HepG2 (cell line): ENCODE results near the gene OAF. TPM values are rescaled to one million over a fixed set of nuclear protein-coding genes. Genes with fewer than 3 reads are reported as not detected.

Source experiments
- ATAC-seq: fragments of 200-7000 bp; cut with Tn5 transposase; 3 replicates; pipeline ENCODE4 v1.9.1; 2020; ENCODE audit warnings: mild to moderate bottlenecking, moderate library complexity
- BruUV-seq: library from RNA; stranded (reverse); fragments of 400-500 nt; replicated peaks from 2 replicates; lab custom pipeline; 2021; lab: Mats Ljungman, UMichigan
- CTCF ChIA-PET: fragments of 300-600 bp; formaldehyde crosslinking; extraction: SDS; loops from one replicate; lab custom pipeline; 2021; ENCODE audit warnings: low total read pairs, inconsistent platforms, low intra/inter-chr PET ratio; lab: Yijun Ruan, JAX
- POLR2A ChIA-PET: fragments of 350-600 bp; sonication (Branson Sonifier 250); formaldehyde crosslinking; loops from one replicate; lab custom pipeline; 2020; ENCODE audit warnings: antibody characterized with exemption, inconsistent platforms; lab: Yijun Ruan, JAX
- DNase-seq: peaks from one replicate; pipeline ENCODE4 v3.0.0-alpha.2; 2015; ENCODE audit warnings: low spot score
- FAIRE-seq: peaks from 3 replicates; lab custom pipeline; 2011; peaks lifted over from hg19 to GRCh38; lab: Jason Lieb, UNC
- H2AFZ ChIP-seq: one replicate; pipeline ENCODE4 v1.6.1; 2011; ENCODE audit warnings: low read length, inconsistent platforms
- H3K27ac ChIP-seq: fragments of 300-600 bp; 3 replicates; pipeline ENCODE4 v1.8.0; 2011; ENCODE audit warnings: mixed run types, mild to moderate bottlenecking, mixed read lengths, low read length, inconsistent platforms; ENCODE audit not compliant: insufficient read depth; ENCODE audit errors: extremely low read length
- H3K27me3 ChIP-seq, 2 experiments: fragments of 200-600 bp in 1 of 2; 2 replicates in 1 of 2; 3 replicates in 1 of 2; pipeline versions ENCODE4 v1.6.0 to v1.8.0; 2011; ENCODE audit warnings: low read length in 2 of 2, mild to moderate bottlenecking in 2 of 2, moderate library complexity in 2 of 2, inconsistent platforms in 1 of 2; ENCODE audit not compliant: insufficient read depth in 2 of 2, control insufficient read depth in 1 of 2
- H3K36me3 ChIP-seq, 2 experiments: fragments of 200-600 bp in 1 of 2; replicated peaks in 1 of 2; 2 replicates in 1 of 2; 3 replicates in 1 of 2; pipeline versions ENCODE4 v1.5.1 to v1.8.0; 2011; ENCODE audit warnings: low read length in 2 of 2, inconsistent platforms in 1 of 2; ENCODE audit not compliant: insufficient read depth in 2 of 2, control insufficient read depth in 1 of 2
- H3K4me1 ChIP-seq: 2 replicates; pipeline ENCODE4 v1.5.1; 2012; ENCODE audit warnings: low read length, inconsistent platforms; ENCODE audit not compliant: insufficient read depth
- H3K4me2 ChIP-seq: 2 replicates; pipeline ENCODE4 v1.6.0; 2011; ENCODE audit warnings: low read depth, low read length, inconsistent platforms
- H3K4me3 ChIP-seq, 3 experiments: fragments of 200-600 bp in 1 of 3; sonication (generic), shearing (Covaris generic) in 1 of 3; replicated peaks in 1 of 3; 2 replicates each; pipeline ENCODE4 v1.5.1; 2011 to 2016; ENCODE audit warnings: low read length in 3 of 3, inconsistent platforms in 2 of 3, low read depth in 2 of 3, mild to moderate bottlenecking in 2 of 3, control low read depth in 1 of 3, mixed read lengths in 1 of 3; ENCODE audit not compliant: insufficient read depth in 1 of 3
- H3K79me2 ChIP-seq: one replicate; pipeline ENCODE4 v1.6.1; 2011; ENCODE audit warnings: low read length, inconsistent platforms; ENCODE audit not compliant: insufficient read depth
- H3K9ac ChIP-seq: 2 replicates; pipeline ENCODE4 v1.6.0; 2011; ENCODE audit warnings: mild to moderate bottlenecking, low read depth, low read length, inconsistent platforms; ENCODE audit not compliant: insufficient read depth
- H3K9me3 ChIP-seq: 2 replicates; pipeline ENCODE4 v1.5.1; 2012; ENCODE audit warnings: mild to moderate bottlenecking, low read length
- H4K20me1 ChIP-seq: 2 replicates; pipeline ENCODE4 v1.6.0; 2011; ENCODE audit warnings: inconsistent platforms, mild to moderate bottlenecking, low read length, moderate library complexity; ENCODE audit not compliant: insufficient read depth
- ATM ChIP-seq: fragments of 450-650 bp; IDR thresholded peaks from 2 replicates; pipeline ENCODE4 v1.7.1; 2017; ENCODE audit warnings: mild to moderate bottlenecking, borderline replicate concordance
- CREB3 ChIP-seq: sonication (generic); formaldehyde crosslinking; IDR thresholded peaks from 2 replicates; pipeline ENCODE4 v1.5.0; 2020; ENCODE audit warnings: missing genetic modification reagents
- HDAC1 ChIP-seq: sonication (generic); formaldehyde crosslinking; IDR thresholded peaks from 2 replicates; pipeline ENCODE4 v1.5.1; 2020; ENCODE audit warnings: mild to moderate bottlenecking, missing genetic modification reagents
- IRF9 ChIP-seq: sonication (generic); formaldehyde crosslinking; IDR thresholded peaks from 2 replicates; pipeline ENCODE4 v1.8.0; 2022; ENCODE audit warnings: missing genetic modification reagents, mild to moderate bottlenecking, borderline replicate concordance
- JDP2 ChIP-seq: sonication (generic); formaldehyde crosslinking; IDR thresholded peaks from 2 replicates; pipeline ENCODE4 v1.8.1; 2022; ENCODE audit warnings: missing genetic modification reagents, borderline replicate concordance
- KAT8 ChIP-seq: IDR thresholded peaks from 2 replicates; pipeline ENCODE4 v1.6.1; 2016; ENCODE audit warnings: missing genetic modification reagents, missing compliant biosample characterization
- MEF2D ChIP-seq: sonication (generic); formaldehyde crosslinking; IDR thresholded peaks from 2 replicates; pipeline ENCODE4 v1.5.1; 2020; ENCODE audit warnings: mild to moderate bottlenecking, missing genetic modification reagents
- POLR2G ChIP-seq: fragments of 200-400 bp; formaldehyde crosslinking; IDR thresholded peaks from 2 replicates; pipeline ENCODE4 v1.6.1; 2018; ENCODE audit warnings: mild to moderate bottlenecking, low read depth, low read length, moderate library complexity
- PRDM15 ChIP-seq: sonication (generic); formaldehyde crosslinking; IDR thresholded peaks from 2 replicates; pipeline ENCODE4 v1.4.0; 2020; ENCODE audit warnings: missing genetic modification reagents
- SNAPC2 ChIP-seq: sonication (generic); formaldehyde crosslinking; IDR thresholded peaks from 2 replicates; pipeline ENCODE4 v1.8.1; 2022; ENCODE audit warnings: mild to moderate bottlenecking, missing genetic modification reagents
- ZFY ChIP-seq: sonication (generic); formaldehyde crosslinking; IDR thresholded peaks from 2 replicates; pipeline ENCODE4 v1.4.0; 2020; ENCODE audit warnings: missing genetic modification reagents
- ZNF121 ChIP-seq: sonication (generic); formaldehyde crosslinking; IDR thresholded peaks from 2 replicates; pipeline ENCODE4 v1.5.0; 2020; ENCODE audit warnings: mild to moderate bottlenecking, missing genetic modification reagents
- ZNF143 ChIP-seq: sonication (generic); formaldehyde crosslinking; IDR thresholded peaks from 2 replicates; pipeline ENCODE4 v1.4.0; 2020; ENCODE audit warnings: missing genetic modification reagents
- ZNF513 ChIP-seq: sonication (generic); formaldehyde crosslinking; conservative IDR thresholded peaks from 2 replicates; pipeline ENCODE4 v1.5.0; 2020; ENCODE audit warnings: missing genetic modification reagents
- ZNF589 ChIP-seq: sonication (generic); formaldehyde crosslinking; conservative IDR thresholded peaks from 2 replicates; pipeline ENCODE4 v1.8.0; 2022; ENCODE audit warnings: mild to moderate bottlenecking, moderate library complexity, missing genetic modification reagents
- WGBS: methylation state at CpG from one replicate; pipeline ENCODE4 v1.1.6; 2017; ENCODE audit warnings: low lambda C conversion rate; 5-methylcytosine and 5-hydroxymethylcytosine counted together
- in situ Hi-C: cut with HindIII; loops from 2 replicates; pipeline ENCODE4 v1.10.0; 2017; ENCODE audit warnings: low pct_unique_long_range_greater_than_20kb; ENCODE audit not compliant: extremely low pct_ligation_motif_present
- intact Hi-C: fragments of 100-400 bp; cut with micrococcal nuclease; formaldehyde crosslinking; loops from one replicate; pipeline ENCODE4 v1.10.0; 2022; ENCODE audit not compliant: unreplicated experiment
- polyA plus RNA-seq, 8 experiments: library from polyadenylated mRNA; depleted of rRNA in 3 of 8; stranded (reverse) in 7 of 8; unstranded in 1 of 8; fragments of >200 nt; fragmentation: Illumina TruSeq in 4 of 8; extraction: Trizol in 4 of 8; gene quantifications; 2 replicates each; pipeline versions ENCODE4 v1.2.1 to v1.2.3, GENCODE V29; 2011 to 2016; ENCODE audit warnings: low read depth in 4 of 8, missing spikeins in 1 of 8, mixed read lengths in 1 of 8; ENCODE audit not compliant: insufficient read depth in 1 of 8
- total RNA-seq, 5 experiments: library from RNA; depleted of rRNA; stranded (reverse); fragments of >200 nt; fragmentation: Illumina TruSeq; extraction: Trizol; gene quantifications; 2 replicates each; pipeline ENCODE4 v1.2.3, GENCODE V29; 2016; ENCODE audit warnings: low read depth in 1 of 5

The OAF gene
- total and polyA plus RNA-seq, 2 of the 13 experiments (the other 11 are each of a cell fraction or from before 2014, with no cell fraction given): 63.7 to 94.6 TPM

GRCh38 chr11:120196826-120197225 is 14.0 kb upstream of the OAF start (continued):
- no peak for TF ChIP-seq ZNF513 (CRISPR knock-in tag)

- TF ChIP-seq JDP2 (no peak), ATM (no peak), IRF9 (CRISPR knock-in tag) (no peak), POLR2G (peak; percentile 51; the same call in 1 of the 2 replicates), HDAC1 (0 out of 2 replicates have a peak, but pooled peaks have one; percentile 12), KAT8 (CRISPR knock-in tag) (no peak), MEF2D (CRISPR knock-in tag) (0 out of 2 replicates have a peak, but pooled peaks have one; percentile 27), SNAPC2 (CRISPR knock-in tag) (0 out of 2 replicates have a peak, but pooled peaks have one; percentile 9), ZNF589 (CRISPR knock-in tag) (no peak), PRDM15 (peak; percentile 23; the same call in 1 of the 2 replicates), ZNF143 (no peak), ZNF121 (CRISPR knock-in tag) (no peak), CREB3 (no peak), ZFY (CRISPR knock-in tag) (no peak)
- TF ChIP-seq, all 625 proteins: peak for 5
- CTCF ChIA-PET: no interaction called here
- Histone ChIP-seq H3K4me3 (peak overlapping the region; percentile 28 to 58 (median 34); a peak in 5 of 6 replicates), H2AFZ (no peak overlapping the region), H4K20me1 (no peaks in the 10 kb centered on the region), H3K27me3 (no peaks in the 10 kb centered on the region), H3K4me1 (peaks cover 97% of the 10 kb centered on the region), H3K4me2 (peak overlapping the region; percentile 84), H3K79me2 (no peaks in the 10 kb centered on the region), H3K36me3 (no peaks in the 10 kb centered on the region), H3K9me3 (no peaks in the 10 kb centered on the region), H3K9ac (peak overlapping the region; percentile 41), H3K27ac (peak overlapping the region; percentile 77)
- POLR2A ChIA-PET: interaction anchor here (1.0 to 4.6 kb wide), 7 partner anchors 11 to 29 kb away, joined by 3 to 160 read pairs (median 4); partner anchors contain the start of gene OAF
- in situ Hi-C loops: no loop called here
- FAIRE-seq: no peak
- ATAC-seq: peak; percentile 63
- peak; percentile 66 for DNase-seq
- WGBS: 6% methylated on average over 9 of the region's 14 CpGs
- no TSS peak for BruUV-seq
- intact Hi-C loops: no loop called here
These were observed 13.5 kb upstream of the OAF start for GRCh38 chr11:120197251-120197891.
